ENCODE results near the gene TRMT13. TPM values are rescaled to one million over a fixed set of nuclear protein-coding genes. Genes with fewer than 3 reads are reported as not detected.
A peak's percentile ranks its signal among the peaks of the same experiment; 100 is the strongest.
"Not testable (repeated sequence)": the region's sequence is repeated elsewhere in the genome, so short reads cannot be mapped to it uniquely, and the experiment has no call there.

TRMT13 gene
- total RNA-seq, 8 experiments from 2014 or later = 16.8 to 34.5 (median 22.5) TPM

GRCh38 chr1:100178091-100178490 is 45.1 kb downstream of the TRMT13 start, which contains the start of gene LRRC39:
Gene LRRC39 (minus strand): TSS chr1:100178256. CDS start chr1:100168516, 9,740 bp downstream.
- ATAC-seq (replicated peaks in 6 of 8) = peak in 7 of 8 experiments; percentile 40 to 93 (median 62)
- Histone ChIP-seq H3K27ac (no peak within 1 kb of the TSS), H3K4me1 (replicated peaks in 1 of 2) (peaks cover 7 to 8% of the 10 kb centered on the region in 2 donors), H3K4me3 (no peak within 1 kb of the TSS)
- in situ Hi-C loops (cut with MboI; ENCODE audit: low pct_unique_long_range_greater_than_20kb in 2 of 9, low sequenced_read_pairs in 9 of 9, unreplicated experiment in 9 of 9) = loop anchor here in 1 of 9 experiments (25.0 kb wide), 1 partner anchor 91 kb away; no protein-coding TSS in a partner anchor
- WGBS, 10 experiments = 43 to 100% (median 63%) methylated on average over 2 to 5 of the region's 5 CpGs; no CpG with 5 or more reads in 1 of the 10 experiments

- no peak for ATAC-seq (replicated peaks in 6 of 8)
- in situ Hi-C loops (cut with MboI; ENCODE audit: low pct_unique_long_range_greater_than_20kb in 2 of 9, low sequenced_read_pairs in 9 of 9, unreplicated experiment in 9 of 9) = loop anchor here in 1 of 9 experiments (25.0 kb wide), 1 partner anchor 96 kb away; no protein-coding TSS in a partner anchor
- H3K27ac ChIP-seq = no peak overlapping the region
- H3K4me3 ChIP-seq = no peak overlapping the region
- H3K4me1 ChIP-seq (replicated peaks in 1 of 2) = peaks cover 0 to 1% of the 10 kb centered on the region in 2 donors
- WGBS, 10 experiments = 80 to 100% (median 97%) methylated on average over 1 to 4 of the region's 4 CpGs; no CpG with 5 or more reads in 1 of the 10 experiments
These were observed 50.4 kb downstream of the TRMT13 start for GRCh38 chr1:100183370-100183769.

- Histone ChIP-seq H3K4me3 (no peak overlapping the region), H3K27ac (no peak overlapping the region), H3K4me1 (replicated peaks in 1 of 2) (no peaks in the 10 kb centered on the region)
- in situ Hi-C loops (cut with MboI; ENCODE audit: low pct_unique_long_range_greater_than_20kb in 2 of 9, low sequenced_read_pairs in 9 of 9, unreplicated experiment in 9 of 9) = loop anchor here in 1 of 9 experiments (25.0 kb wide), 1 partner anchor 97 kb away; no protein-coding TSS in a partner anchor
- 33 to 100% (median 75%) methylated on average over 1 of the region's 1 CpG; no CpG with 5 or more reads in 5 of the 10 experiments for WGBS, 10 experiments
- no peak for ATAC-seq (replicated peaks in 6 of 8)
These were observed 51.6 kb downstream of the TRMT13 start for GRCh38 chr1:100184536-100184935.

GRCh38 chr1:100187912-100188311 is 54.9 kb downstream of the TRMT13 start:
- 7 to 100% (median 81%) methylated on average over 1 to 3 of the region's 3 CpGs for WGBS, 10 experiments
- no peaks in the 10 kb centered on the region for H3K4me1 ChIP-seq (replicated peaks in 1 of 2)
- peak in 2 of 8 experiments; percentile 38 for ATAC-seq (replicated peaks in 6 of 8)
- in situ Hi-C loops (cut with MboI; ENCODE audit: low pct_unique_long_range_greater_than_20kb in 2 of 9, low sequenced_read_pairs in 9 of 9, unreplicated experiment in 9 of 9) = loop anchor here in 1 of 9 experiments (25.0 kb wide), 1 partner anchor 101 kb away; no protein-coding TSS in a partner anchor
- no peak overlapping the region for H3K27ac ChIP-seq
- no peak overlapping the region for H3K4me3 ChIP-seq

- H3K27ac ChIP-seq = no peak overlapping the region
- WGBS, 10 experiments = 18 to 59% (median 39%) methylated on average over 2 to 3 of the region's 3 CpGs; no CpG with 5 or more reads in 4 of the 10 experiments
- H3K4me3 ChIP-seq = no peak overlapping the region
- in situ Hi-C loops (cut with MboI; ENCODE audit: low pct_unique_long_range_greater_than_20kb in 2 of 9, low sequenced_read_pairs in 9 of 9, unreplicated experiment in 9 of 9) = loop anchor here in 1 of 9 experiments (25.0 kb wide), 1 partner anchor 101 kb away; no protein-coding TSS in a partner anchor
- no peaks in the 10 kb centered on the region for H3K4me1 ChIP-seq (replicated peaks in 1 of 2)
- peak; percentile 62 to 96 (median 86) for ATAC-seq (replicated peaks in 6 of 8)
These were observed 55.7 kb downstream of the TRMT13 start for GRCh38 chr1:100188617-100189016.

GRCh38 chr1:100198596-100198995 is 65.6 kb downstream of the TRMT13 start:
- in situ Hi-C loops (cut with MboI; ENCODE audit: low pct_unique_long_range_greater_than_20kb in 2 of 9, low sequenced_read_pairs in 9 of 9, unreplicated experiment in 9 of 9) = loop anchor here in 1 of 9 experiments (25.0 kb wide), 1 partner anchor 111 kb away; no protein-coding TSS in a partner anchor
- Histone ChIP-seq H3K27ac (no peak overlapping the region), H3K4me3 (no peak overlapping the region), H3K4me1 (replicated peaks in 1 of 2) (no peaks in the 10 kb centered on the region)
- WGBS, 10 experiments = 88 to 100% (median 100%) methylated on average over 1 of the region's 1 CpG; no CpG with 5 or more reads in 3 of the 10 experiments
- no peak for ATAC-seq (replicated peaks in 6 of 8)

GRCh38 chr1:100200060-100200459 is 67.1 kb downstream of the TRMT13 start:
- H3K4me1 ChIP-seq (replicated peaks in 1 of 2); in situ Hi-C loops (cut with MboI; ENCODE audit: low pct_unique_long_range_greater_than_20kb in 2 of 9, low sequenced_read_pairs in 9 of 9, unreplicated experiment in 9 of 9); H3K27ac ChIP-seq; H3K4me3 ChIP-seq; ATAC-seq (replicated peaks in 6 of 8): not testable (repeated sequence)
- WGBS, 10 experiments = 40 to 57% (median 43%) methylated on average over 1 to 5 of the region's 6 CpGs; no CpG with 5 or more reads in 4 of the 10 experiments

Other genes starting within 250 kb of the TRMT13 start
- gene SLC35A3, start 163.2 kb upstream of the TRMT13 start, total RNA-seq = 10 to 100 TPM; 13.6 to 23.4 (median 16.0) TPM
- gene SASS6, start 233 bp upstream of the TRMT13 start, total RNA-seq = 10 to 100 TPM in 2 of 8 experiments, 1 to 10 TPM in 5, under 1 TPM in 1; 0.97 to 12.5 (median 8.0) TPM
- gene LRRC39, start 45.1 kb downstream of the TRMT13 start, total RNA-seq = 1 to 10 TPM in 7 of 8 experiments, under 1 TPM in 1; 0.81 to 3.9 (median 2.0) TPM
- gene DBT, start 116.7 kb downstream of the TRMT13 start, total RNA-seq = 10 to 100 TPM in 5 of 8 experiments, 1 to 10 TPM in 3; 7.5 to 20.0 (median 10.9) TPM
- 10 to 100 TPM; 24.9 to 58.6 (median 41.7) TPM for gene RTCA, start 133.1 kb downstream of the TRMT13 start, total RNA-seq
- 1 to 10 TPM; 2.2 to 8.8 (median 4.4) TPM for gene CDC14A, start 219.3 kb downstream of the TRMT13 start, total RNA-seq